ENCODE results near the gene SEMA4D.

- no peak for TF ChIP-seq CTCF (IDR thresholded peaks at IDR 0.05 in 4 of 5, conservative IDR thresholded peaks at IDR 0.05 in 1 of 5)
- TF ChIP-seq POLR2A (IDR thresholded peaks at IDR 0.05), result no peak
Measured at GRCh38 chr9:89436326-89436725, 61.6 kb downstream of the SEMA4D start.

Data from gastrocnemius medialis (tissue), 4 donors.